Measurements from ENCODE around the gene TANC1.
"Not testable (repeated sequence)": the region's sequence is repeated elsewhere in the genome, so short reads cannot be mapped to it uniquely, and the experiment has no call there.

The TANC1 gene

GRCh38 chr2:159029936-159030335 lies 61.5 kb downstream of the TANC1 start:
- DNase-seq (ENCODE audit: low spot score), result no peak

- peak; percentile 76 for DNase-seq (ENCODE audit: low spot score)
Measured at GRCh38 chr2:159030674-159031380, 62.4 kb downstream of the TANC1 start.

GRCh38 chr2:159032146-159032545 lies 63.7 kb downstream of the TANC1 start:
- DNase-seq (ENCODE audit: low spot score), result no peak

- no peak for DNase-seq (ENCODE audit: low spot score)
Measured at GRCh38 chr2:159032580-159032979, 64.1 kb downstream of the TANC1 start.

- no peak for DNase-seq (ENCODE audit: low spot score)
Measured at GRCh38 chr2:159034713-159035112, 66.3 kb downstream of the TANC1 start.

GRCh38 chr2:159035790-159036411 lies 67.5 kb downstream of the TANC1 start:
- DNase-seq (ENCODE audit: low spot score), result peak; percentile 86

GRCh38 chr2:159036461-159036860 lies 68.0 kb downstream of the TANC1 start:
- not testable (repeated sequence) for DNase-seq (ENCODE audit: low spot score)

- not testable (repeated sequence) for DNase-seq (ENCODE audit: low spot score)
Measured at GRCh38 chr2:159041328-159041727, 72.9 kb downstream of the TANC1 start.

GRCh38 chr2:159042115-159042850 lies 73.8 kb downstream of the TANC1 start:
- no peak for DNase-seq (ENCODE audit: low spot score)

- DNase-seq (ENCODE audit: low spot score), result no peak
Measured at GRCh38 chr2:159043710-159044109, 75.3 kb downstream of the TANC1 start.

- no peak for DNase-seq (ENCODE audit: low spot score)
Measured at GRCh38 chr2:159044804-159045286, 76.4 kb downstream of the TANC1 start.

- no peak for DNase-seq (ENCODE audit: low spot score)
Measured at GRCh38 chr2:159045545-159046454, 77.4 kb downstream of the TANC1 start.

GRCh38 chr2:159046966-159047365 lies 78.5 kb downstream of the TANC1 start:
- peak; percentile 55 for DNase-seq (ENCODE audit: low spot score)

GRCh38 chr2:159050426-159050825 lies 82.0 kb downstream of the TANC1 start:
- DNase-seq (ENCODE audit: low spot score), result no peak

GRCh38 chr2:159051133-159051532 lies 82.7 kb downstream of the TANC1 start:
- no peak for DNase-seq (ENCODE audit: low spot score)

GRCh38 chr2:159051661-159052060 lies 83.2 kb downstream of the TANC1 start:
- no peak for DNase-seq (ENCODE audit: low spot score)

- DNase-seq (ENCODE audit: low spot score), result no peak
Measured at GRCh38 chr2:159052157-159052601, 83.7 kb downstream of the TANC1 start.

GRCh38 chr2:159053161-159054031 lies 85.0 kb downstream of the TANC1 start:
- no peak for DNase-seq (ENCODE audit: low spot score)

- DNase-seq (ENCODE audit: low spot score), result no peak
Measured at GRCh38 chr2:159054032-159054334, 85.5 kb downstream of the TANC1 start.

GRCh38 chr2:159054985-159055384 lies 86.5 kb downstream of the TANC1 start:
- no peak for DNase-seq (ENCODE audit: low spot score)

GRCh38 chr2:159060518-159060917 lies 92.1 kb downstream of the TANC1 start:
- DNase-seq (ENCODE audit: low spot score), result no peak

Measured in kidney tubule cell (primary cell).